HS-27A (cell line): Measurements from ENCODE around the gene CYTIP.
"Not testable (repeated sequence)": the region's sequence is repeated elsewhere in the genome, so short reads cannot be mapped to it uniquely, and the experiment has no call there.

ENCODE experiments used
- DNase-seq: peaks from one replicate; pipeline ENCODE4 v3.0.0-alpha.2; 2012; ENCODE audit warnings: low read depth, missing footprints

The CYTIP gene

DNA sequence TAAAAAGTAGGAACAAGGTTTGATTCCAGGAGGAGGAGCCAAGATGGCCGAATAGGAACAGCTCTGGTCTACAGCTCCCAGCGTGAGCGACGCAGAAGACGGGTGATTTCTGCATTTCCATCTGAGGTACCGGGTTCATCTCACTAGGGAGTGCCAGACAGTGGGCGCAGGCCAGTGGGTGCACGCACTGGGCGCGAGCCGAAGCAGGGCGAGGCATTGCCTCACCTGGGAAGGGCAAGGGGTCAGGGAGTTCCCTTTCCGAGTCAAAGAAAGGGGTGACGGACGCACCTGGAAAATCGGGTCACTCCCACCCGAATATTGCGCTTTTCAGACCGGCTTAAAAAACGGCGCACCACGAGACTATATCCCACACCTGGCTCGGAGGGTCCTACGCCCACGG lies 75.4 kb downstream of the CYTIP start:
- not testable (repeated sequence) for DNase-seq

DNA sequence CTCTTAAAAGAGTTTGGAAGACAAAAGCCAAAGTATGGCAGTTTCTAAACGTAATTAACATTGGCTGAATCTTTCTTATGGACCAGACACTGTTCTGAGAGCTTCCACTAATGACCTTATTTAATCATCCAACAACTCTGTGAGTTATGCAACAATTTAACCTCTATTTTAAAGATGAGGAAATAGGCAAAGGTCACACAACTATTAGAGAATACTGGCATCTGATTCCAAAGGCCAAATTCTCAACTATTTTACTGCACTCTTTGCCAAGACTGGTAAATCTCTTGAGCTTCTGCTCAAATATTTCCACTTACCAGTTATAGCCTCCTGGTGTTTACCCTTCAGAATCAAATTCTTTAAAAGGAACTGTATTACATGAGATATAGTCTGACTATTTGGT lies 76.2 kb downstream of the CYTIP start:
- DNase-seq = no peak
